ENCODE data around the gene DCUN1D3.

The DCUN1D3 gene

GRCh38 chr16:20851601-20852000 lies 48.6 kb downstream of the DCUN1D3 start:
- H3K27me3 ChIP-seq (replicated peaks in 2 of 5; ENCODE audit: control insufficient read depth in 4 of 5, insufficient read depth in 5 of 5, low read length in 4 of 5): no peaks in the 10 kb centered on the region
- H3K36me3 ChIP-seq (ENCODE audit: control insufficient read depth in 4 of 4, insufficient read depth in 4 of 4, low read length in 3 of 4): peaks cover 10 to 68% (median 30%) of the 10 kb centered on the region in 4 experiments
- ChIA-PET CTCF (interaction anchor here (1.0 to 11.0 kb wide), 16 partner anchors 13 to 305 kb away, joined by 3 to 119 read pairs (median 6); no protein-coding TSS in a partner anchor), POLR2A (no interaction called here)
- H3K9me3 ChIP-seq (ENCODE audit: control extremely low read depth in 1 of 5, control insufficient read depth in 4 of 5, insufficient read depth in 2 of 5, low read depth in 1 of 5, low read length in 4 of 5): no peaks in the 10 kb centered on the region
- no peak overlapping the region for H3K27ac ChIP-seq (ENCODE audit: insufficient read depth in 1 of 2, low read depth in 1 of 2, low read length in 2 of 2, poor library complexity in 1 of 2, severe bottlenecking in 2 of 2)
- DNase-seq: no peak
- H3K4me1 ChIP-seq (ENCODE audit: control extremely low read depth in 1 of 4, control insufficient read depth in 4 of 4, insufficient read depth in 4 of 4, low read length in 3 of 4): peaks cover 8 to 53% (median 26%) of the 10 kb centered on the region in 4 experiments
- WGBS (ENCODE audit: insufficient coverage): 100% methylated on average over 1 of the region's 2 CpGs
- H3K4me3 ChIP-seq (ENCODE audit: control insufficient read depth in 1 of 7, extremely low read depth in 1 of 7, insufficient read depth in 4 of 7, low read depth in 2 of 7, low read length in 6 of 7): no peak overlapping the region

- Histone ChIP-seq H3K9me3 (ENCODE audit: control extremely low read depth in 1 of 5, control insufficient read depth in 4 of 5, insufficient read depth in 2 of 5, low read depth in 1 of 5, low read length in 4 of 5) (no peaks in the 10 kb centered on the region), H3K4me3 (ENCODE audit: control insufficient read depth in 1 of 7, extremely low read depth in 1 of 7, insufficient read depth in 4 of 7, low read depth in 2 of 7, low read length in 6 of 7) (no peak overlapping the region), H3K36me3 (ENCODE audit: control insufficient read depth in 4 of 4, insufficient read depth in 4 of 4, low read length in 3 of 4) (peaks cover 14 to 69% (median 32%) of the 10 kb centered on the region in 4 experiments), H3K27me3 (replicated peaks in 2 of 5; ENCODE audit: control insufficient read depth in 4 of 5, insufficient read depth in 5 of 5, low read length in 4 of 5) (no peaks in the 10 kb centered on the region), H3K27ac (ENCODE audit: insufficient read depth in 1 of 2, low read depth in 1 of 2, low read length in 2 of 2, poor library complexity in 1 of 2, severe bottlenecking in 2 of 2) (peak overlapping the region in 1 of 2 experiments; percentile 41), H3K4me1 (ENCODE audit: control extremely low read depth in 1 of 4, control insufficient read depth in 4 of 4, insufficient read depth in 4 of 4, low read length in 3 of 4) (peaks cover 8 to 59% (median 29%) of the 10 kb centered on the region in 4 experiments)
- WGBS (ENCODE audit: insufficient coverage): 96% methylated on average over 2 of the region's 3 CpGs
- POLR2A ChIA-PET: no interaction called here
- no peak for DNase-seq
- CTCF ChIA-PET: interaction anchor here (0.9 to 11.0 kb wide), 33 partner anchors 10 to 319 kb away, joined by 3 to 119 read pairs (median 4); no protein-coding TSS in a partner anchor
Observed at GRCh38 chr16:20850981-20851380, 49.2 kb downstream of the DCUN1D3 start.

GRCh38 chr16:20849589-20850390 lies 50.4 kb downstream of the DCUN1D3 start:
- POLR2A ChIA-PET: interaction anchor here (0.5 kb wide), 1 partner anchor 791 kb away, joined by 3 read pairs; no protein-coding TSS in a partner anchor
- WGBS (ENCODE audit: insufficient coverage): 0% methylated on average over 2 of the region's 6 CpGs
- H3K4me1 ChIP-seq (ENCODE audit: control extremely low read depth in 1 of 4, control insufficient read depth in 4 of 4, insufficient read depth in 4 of 4, low read length in 3 of 4): peaks cover 8 to 71% (median 38%) of the 10 kb centered on the region in 4 experiments

GRCh38 chr16:20847550-20847949 lies 52.6 kb downstream of the DCUN1D3 start:
- Histone ChIP-seq H3K36me3 (ENCODE audit: control insufficient read depth in 4 of 4, insufficient read depth in 4 of 4, low read length in 3 of 4) (peaks cover 0 to 58% (median 11%) of the 10 kb centered on the region in 4 experiments), H3K27me3 (replicated peaks in 2 of 5; ENCODE audit: control insufficient read depth in 4 of 5, insufficient read depth in 5 of 5, low read length in 4 of 5) (no peaks in the 10 kb centered on the region), H3K9me3 (ENCODE audit: control extremely low read depth in 1 of 5, control insufficient read depth in 4 of 5, insufficient read depth in 2 of 5, low read depth in 1 of 5, low read length in 4 of 5) (no peaks in the 10 kb centered on the region), H3K27ac (ENCODE audit: insufficient read depth in 1 of 2, low read depth in 1 of 2, low read length in 2 of 2, poor library complexity in 1 of 2, severe bottlenecking in 2 of 2) (no peak overlapping the region), H3K4me1 (ENCODE audit: control extremely low read depth in 1 of 4, control insufficient read depth in 4 of 4, insufficient read depth in 4 of 4, low read length in 3 of 4) (peaks cover 18 to 83% (median 53%) of the 10 kb centered on the region in 4 experiments), H3K4me3 (ENCODE audit: control insufficient read depth in 1 of 7, extremely low read depth in 1 of 7, insufficient read depth in 4 of 7, low read depth in 2 of 7, low read length in 6 of 7) (no peak overlapping the region)
- ChIA-PET POLR2A (no interaction called here), CTCF (interaction anchor here (1.1 to 11.0 kb wide), 6 partner anchors 19 to 253 kb away, joined by 3 to 119 read pairs (median 24); no protein-coding TSS in a partner anchor)
- 70% methylated on average over 2 of the region's 2 CpGs for WGBS (ENCODE audit: insufficient coverage)
- DNase-seq: peak in 2 of 3 donors; percentile 57 to 59

More at GRCh38 chr16:20849589-20850390, 50.4 kb downstream of the DCUN1D3 start:
- CTCF ChIA-PET: interaction anchor here (0.5 to 11.0 kb wide), 44 partner anchors 9 to 437 kb away, joined by 3 to 119 read pairs (median 4); no protein-coding TSS in a partner anchor
- DNase-seq: peak; percentile 62 to 71 (median 63)
- H3K27ac ChIP-seq (ENCODE audit: insufficient read depth in 1 of 2, low read depth in 1 of 2, low read length in 2 of 2, poor library complexity in 1 of 2, severe bottlenecking in 2 of 2): no peak overlapping the region
- peaks cover 8 to 70% (median 24%) of the 10 kb centered on the region in 4 experiments for H3K36me3 ChIP-seq (ENCODE audit: control insufficient read depth in 4 of 4, insufficient read depth in 4 of 4, low read length in 3 of 4)
- no peak overlapping the region for H3K4me3 ChIP-seq (ENCODE audit: control insufficient read depth in 1 of 7, extremely low read depth in 1 of 7, insufficient read depth in 4 of 7, low read depth in 2 of 7, low read length in 6 of 7)
- H3K9me3 ChIP-seq (ENCODE audit: control extremely low read depth in 1 of 5, control insufficient read depth in 4 of 5, insufficient read depth in 2 of 5, low read depth in 1 of 5, low read length in 4 of 5): no peaks in the 10 kb centered on the region
- no peaks in the 10 kb centered on the region for H3K27me3 ChIP-seq (replicated peaks in 2 of 5; ENCODE audit: control insufficient read depth in 4 of 5, insufficient read depth in 5 of 5, low read length in 4 of 5)

DNA sequence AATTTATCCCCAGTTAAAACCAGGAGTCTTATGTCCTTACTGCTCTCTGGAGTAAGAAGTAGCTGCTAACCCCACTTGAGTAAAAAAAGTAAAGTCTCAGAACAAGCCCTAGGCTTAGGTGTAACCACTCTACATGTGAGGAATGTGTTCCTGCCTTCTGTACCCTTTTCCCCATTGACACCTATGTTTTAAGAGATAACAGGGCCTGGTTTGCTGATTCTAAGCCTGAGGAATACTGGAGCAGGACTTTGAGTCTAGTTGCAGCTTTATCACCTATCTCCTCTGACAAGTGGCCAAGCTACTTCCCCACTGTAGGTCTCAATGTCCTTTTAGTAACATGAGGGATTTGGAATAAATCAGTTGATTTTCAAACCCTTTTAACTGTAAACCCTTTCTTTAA lies 53.6 kb downstream of the DCUN1D3 start:
- peaks cover 0 to 63% (median 13%) of the 10 kb centered on the region in 4 experiments for H3K36me3 ChIP-seq (ENCODE audit: control insufficient read depth in 4 of 4, insufficient read depth in 4 of 4, low read length in 3 of 4)
- no peak overlapping the region for H3K4me3 ChIP-seq (ENCODE audit: control insufficient read depth in 1 of 7, extremely low read depth in 1 of 7, insufficient read depth in 4 of 7, low read depth in 2 of 7, low read length in 6 of 7)
- H3K9me3 ChIP-seq (ENCODE audit: control extremely low read depth in 1 of 5, control insufficient read depth in 4 of 5, insufficient read depth in 2 of 5, low read depth in 1 of 5, low read length in 4 of 5): no peaks in the 10 kb centered on the region
- no peaks in the 10 kb centered on the region for H3K27me3 ChIP-seq (replicated peaks in 2 of 5; ENCODE audit: control insufficient read depth in 4 of 5, insufficient read depth in 5 of 5, low read length in 4 of 5)
- ChIA-PET CTCF (interaction anchor here (0.6 to 11.0 kb wide), 4 partner anchors 32 to 1416 kb away, joined by 3 to 119 read pairs (median 24); partner anchors contain the start of genes ERI2 and REXO5), POLR2A (no interaction called here)
- no peak overlapping the region for H3K27ac ChIP-seq (ENCODE audit: insufficient read depth in 1 of 2, low read depth in 1 of 2, low read length in 2 of 2, poor library complexity in 1 of 2, severe bottlenecking in 2 of 2)
- no peak for DNase-seq
- peaks cover 18 to 81% (median 53%) of the 10 kb centered on the region in 4 experiments for H3K4me1 ChIP-seq (ENCODE audit: control extremely low read depth in 1 of 4, control insufficient read depth in 4 of 4, insufficient read depth in 4 of 4, low read length in 3 of 4)

DNA sequence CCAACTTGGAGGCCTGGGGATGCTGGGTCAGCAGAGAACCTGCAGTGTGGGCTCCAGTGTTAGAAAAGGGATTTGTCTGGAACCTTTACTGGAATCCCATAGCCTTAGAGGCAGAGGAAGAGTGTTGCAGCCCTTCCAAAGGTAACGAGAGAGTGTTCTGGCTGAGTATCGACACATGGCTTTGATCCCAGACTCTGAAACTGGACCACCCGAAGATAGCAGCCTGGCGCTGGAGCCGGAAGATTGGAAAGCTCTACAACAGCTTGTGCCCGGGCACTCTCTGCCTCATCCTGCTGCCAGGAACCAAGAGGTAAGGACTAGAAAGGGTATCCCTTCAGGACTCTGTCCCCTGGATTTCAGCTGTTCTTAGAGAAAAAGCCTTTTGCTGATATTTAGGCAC lies 54.1 kb downstream of the DCUN1D3 start:
- no peaks in the 10 kb centered on the region for H3K27me3 ChIP-seq (replicated peaks in 2 of 5; ENCODE audit: control insufficient read depth in 4 of 5, insufficient read depth in 5 of 5, low read length in 4 of 5)
- DNase-seq: no peak
- WGBS (ENCODE audit: insufficient coverage): 100% methylated on average over 3 of the region's 6 CpGs
- H3K36me3 ChIP-seq (ENCODE audit: control insufficient read depth in 4 of 4, insufficient read depth in 4 of 4, low read length in 3 of 4): peaks cover 0 to 61% (median 13%) of the 10 kb centered on the region in 4 experiments
- ChIA-PET POLR2A (interaction anchor here (0.6 kb wide), 1 partner anchor 18 kb away, joined by 3 read pairs; no protein-coding TSS in a partner anchor), CTCF (interaction anchor here (0.6 to 11.0 kb wide), 6 partner anchors 20 to 1415 kb away, joined by 3 to 119 read pairs (median 5); partner anchors contain the start of genes ERI2 and REXO5)
- H3K4me1 ChIP-seq (ENCODE audit: control extremely low read depth in 1 of 4, control insufficient read depth in 4 of 4, insufficient read depth in 4 of 4, low read length in 3 of 4): peaks cover 18 to 75% (median 51%) of the 10 kb centered on the region in 4 experiments
- no peak overlapping the region for H3K27ac ChIP-seq (ENCODE audit: insufficient read depth in 1 of 2, low read depth in 1 of 2, low read length in 2 of 2, poor library complexity in 1 of 2, severe bottlenecking in 2 of 2)
- H3K9me3 ChIP-seq (ENCODE audit: control extremely low read depth in 1 of 5, control insufficient read depth in 4 of 5, insufficient read depth in 2 of 5, low read depth in 1 of 5, low read length in 4 of 5): no peaks in the 10 kb centered on the region
- no peak overlapping the region for H3K4me3 ChIP-seq (ENCODE audit: control insufficient read depth in 1 of 7, extremely low read depth in 1 of 7, insufficient read depth in 4 of 7, low read depth in 2 of 7, low read length in 6 of 7)

Data from common myeloid progenitor, CD34-positive (primary cell).